ENCODE results near the gene SORCS3. TPM values are rescaled to one million over a fixed set of nuclear protein-coding genes. Genes with fewer than 3 reads are reported as not detected.

The SORCS3 gene
- total RNA-seq, 1 experiment from 2014 or later: 0.04 TPM

DNA sequence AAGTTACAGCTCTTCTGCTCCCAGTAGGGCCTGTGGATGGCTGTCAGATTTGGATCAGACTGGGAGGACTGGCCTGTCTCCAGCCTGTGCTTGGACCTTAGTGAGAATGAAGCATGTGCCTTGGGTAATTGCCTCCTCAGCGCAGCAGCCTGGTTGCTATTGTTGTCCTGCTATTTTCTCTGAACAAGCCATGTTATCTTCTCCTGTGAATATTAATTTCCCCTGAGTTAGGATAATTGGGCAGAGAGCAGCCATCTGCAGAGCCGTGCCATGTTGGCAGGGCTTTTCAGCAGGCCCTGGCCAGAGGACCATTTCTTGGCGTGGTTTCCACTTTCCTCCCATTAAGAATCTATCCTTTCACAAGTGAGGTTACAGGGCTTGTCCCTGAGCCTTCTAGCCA, 497.3 kb downstream of the SORCS3 start:
- H3K23me2 ChIP-seq (ENCODE audit: insufficient read length, low read depth, low read length, poor library complexity, severe bottlenecking): no peaks in the 10 kb centered on the region
- no peak overlapping the region for H3K23ac ChIP-seq (ENCODE audit: insufficient read length, low read depth, low read length)
- no peak overlapping the region for H2AFZ ChIP-seq (ENCODE audit: low read length)
- no peak overlapping the region for H3K18ac ChIP-seq (ENCODE audit: insufficient read length, low read depth, low read length)
- H3K4ac ChIP-seq (ENCODE audit: low read depth, low read length): no peak overlapping the region
- H2BK12ac ChIP-seq (ENCODE audit: insufficient read length, low read depth, low read length): no peak overlapping the region
- H3T11ph ChIP-seq (ENCODE audit: low read length): no peak overlapping the region
- no peak overlapping the region for H2BK5ac ChIP-seq (ENCODE audit: insufficient read length, low read length)
- DNase-seq: no peak
- TF ChIP-seq, protein P1, sequence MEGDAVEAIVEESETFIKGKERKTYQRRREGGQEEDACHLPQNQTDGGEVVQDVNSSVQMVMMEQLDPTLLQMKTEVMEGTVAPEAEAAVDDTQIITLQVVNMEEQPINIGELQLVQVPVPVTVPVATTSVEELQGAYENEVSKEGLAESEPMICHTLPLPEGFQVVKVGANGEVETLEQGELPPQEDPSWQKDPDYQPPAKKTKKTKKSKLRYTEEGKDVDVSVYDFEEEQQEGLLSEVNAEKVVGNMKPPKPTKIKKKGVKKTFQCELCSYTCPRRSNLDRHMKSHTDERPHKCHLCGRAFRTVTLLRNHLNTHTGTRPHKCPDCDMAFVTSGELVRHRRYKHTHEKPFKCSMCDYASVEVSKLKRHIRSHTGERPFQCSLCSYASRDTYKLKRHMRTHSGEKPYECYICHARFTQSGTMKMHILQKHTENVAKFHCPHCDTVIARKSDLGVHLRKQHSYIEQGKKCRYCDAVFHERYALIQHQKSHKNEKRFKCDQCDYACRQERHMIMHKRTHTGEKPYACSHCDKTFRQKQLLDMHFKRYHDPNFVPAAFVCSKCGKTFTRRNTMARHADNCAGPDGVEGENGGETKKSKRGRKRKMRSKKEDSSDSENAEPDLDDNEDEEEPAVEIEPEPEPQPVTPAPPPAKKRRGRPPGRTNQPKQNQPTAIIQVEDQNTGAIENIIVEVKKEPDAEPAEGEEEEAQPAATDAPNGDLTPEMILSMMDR (conservative IDR thresholded peaks at IDR 0.05): no peak
- H3K14ac ChIP-seq (ENCODE audit: insufficient read depth, low read length): no peak overlapping the region
- Mint-ChIP-seq H3K9me3 (no peaks in the 10 kb centered on the region), H3K36me3 (ENCODE audit: insufficient read depth in 1 of 3, low read depth in 3 of 3) (no peaks in the 10 kb centered on the region), H3K27ac (no peak overlapping the region), H3K4me3 (no peak overlapping the region), H3K4me1 (0 out of 4 replicates have a peak, but pooled peaks cover 0 to 2% of the 10 kb centered on the region in 2 experiments), H3K27me3 (ENCODE audit: low read depth) (no peaks in the 10 kb centered on the region; the same call in 1 of the 2 replicates)
- H3K9ac ChIP-seq (ENCODE audit: extremely low read depth, insufficient read length, low read length): no peak overlapping the region
- H3K79me1 ChIP-seq (ENCODE audit: insufficient read depth, low read depth, low read length, poor library complexity, severe bottlenecking): no peaks in the 10 kb centered on the region
- no peak overlapping the region for H4K5ac ChIP-seq (ENCODE audit: insufficient read length, low read depth, low read length)
- no peak overlapping the region for H2BK15ac ChIP-seq (ENCODE audit: low read depth, low read length)
- WGBS (ENCODE audit: extremely low coverage, insufficient read length, low lambda C conversion rate): no CpG with 5 or more reads among the region's 3 CpGs
- no peak overlapping the region for H4K91ac ChIP-seq (ENCODE audit: insufficient read length, low read depth, low read length)
- H3K4me1 ChIP-seq (ENCODE audit: insufficient read depth, low read length): no peaks in the 10 kb centered on the region
- H3K4me2 ChIP-seq (ENCODE audit: insufficient read depth, insufficient read length, low read length): no peak overlapping the region
- H3K27ac ChIP-seq (ENCODE audit: insufficient read length, low read depth, low read length): no peak overlapping the region
- no peak overlapping the region for H4K8ac ChIP-seq (replicated peaks; ENCODE audit: insufficient read length, low read depth, low read length)
- H2BK20ac ChIP-seq (ENCODE audit: low read depth, low read length, poor library complexity, severe bottlenecking): no peak overlapping the region
- no peak overlapping the region for H3K56ac ChIP-seq (ENCODE audit: insufficient read length, low read depth, low read length)
- H2AK5ac ChIP-seq (ENCODE audit: insufficient read length, low read length): no peak overlapping the region
- no peak overlapping the region for H2BK120ac ChIP-seq (ENCODE audit: low read depth, low read length, poor library complexity, severe bottlenecking)
- H3K27me3 ChIP-seq (ENCODE audit: insufficient read depth, low read length): no peaks in the 10 kb centered on the region
- H3K79me2 ChIP-seq (ENCODE audit: insufficient read depth, low read length): no peaks in the 10 kb centered on the region
- H4K20me1 ChIP-seq (ENCODE audit: control insufficient read depth, insufficient read depth, insufficient read length): no peaks in the 10 kb centered on the region
- H3K9me3 ChIP-seq (ENCODE audit: control insufficient read depth, low read depth, low read length): no peaks in the 10 kb centered on the region

Data from H9 (cell line).